ENCODE measurements around the gene MTFMT. TPM values are rescaled to one million over a fixed set of nuclear protein-coding genes. Genes with fewer than 3 reads are reported as not detected.
A peak's percentile ranks its signal among the peaks of the same experiment; 100 is the strongest.

The MTFMT gene
- total and polyA plus RNA-seq, 2 of the 4 experiments (the other 2 are of a cell fraction) = 8.9 to 21.3 TPM

DNA sequence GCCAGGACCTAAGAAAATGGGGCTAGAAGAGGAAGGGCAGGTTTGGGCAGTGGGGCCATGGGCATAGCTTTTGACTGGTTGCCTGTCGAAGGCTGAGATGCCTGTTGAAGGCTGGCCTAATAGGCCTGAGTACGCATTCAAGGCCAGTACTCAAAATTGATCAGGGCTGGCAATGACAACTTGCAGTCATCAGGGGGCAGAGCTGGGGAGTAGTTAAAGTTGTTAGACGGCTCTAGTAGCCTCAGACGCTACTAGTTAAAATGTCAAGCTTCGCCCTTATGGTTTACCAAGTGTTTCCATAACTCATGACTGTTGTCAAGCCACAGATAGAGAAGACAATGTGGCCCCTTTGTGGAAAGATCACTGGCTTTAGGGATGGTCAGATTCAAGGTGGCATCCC, 68.4 kb downstream of the MTFMT start:
- no TSS peak for BruUV-seq (replicated peaks)
- dilution Hi-C loops (cut with HindIII; ENCODE audit: low sequenced_read_pairs, unreplicated experiment) (no loop called here), in situ Hi-C loops (cut with MboI; ENCODE audit: low sequenced_read_pairs) (no loop called here), intact Hi-C loops (cut with micrococcal nuclease) (no loop called here)
- no peak overlapping the region for H2BK5ac ChIP-seq (ENCODE audit: low read depth, low read length, poor library complexity, severe bottlenecking)
- no peak overlapping the region for H3K4ac ChIP-seq (ENCODE audit: low read depth, low read length)
- no peaks in the 10 kb centered on the region for H3K27me3 ChIP-seq (ENCODE audit: control insufficient read depth, insufficient read depth, low read length)
- H3K4me3 ChIP-seq (ENCODE audit: insufficient read depth, low read depth, low read length) = no peak overlapping the region
- H2AK9ac ChIP-seq (replicated peaks; ENCODE audit: low read depth, low read length, poor library complexity) = peak overlapping the region; percentile 16
- TF ChIP-seq FOS (IDR thresholded peaks at IDR 0.05; ENCODE audit: low read depth, low read length) = no peak
- no peak for TF ChIP-seq SMC3 (IDR thresholded peaks at IDR 0.05; ENCODE audit: low read depth, low read length)
- no peak for TF ChIP-seq RAD21 (IDR thresholded peaks at IDR 0.05; ENCODE audit: low read length)
- no peak for TF ChIP-seq POLR2A (IDR thresholded peaks at IDR 0.05; ENCODE audit: low read depth, low read length)
- no peak for TF ChIP-seq MXI1 (IDR thresholded peaks at IDR 0.05; ENCODE audit: borderline replicate concordance, low read depth, low read length)
- TF ChIP-seq MAZ (IDR thresholded peaks at IDR 0.05; ENCODE audit: borderline replicate concordance, low read depth, low read length) = no peak
- no peak for TF ChIP-seq BHLHE40 (IDR thresholded peaks at IDR 0.05; ENCODE audit: low read depth, low read length)
- TF ChIP-seq, protein P1, sequence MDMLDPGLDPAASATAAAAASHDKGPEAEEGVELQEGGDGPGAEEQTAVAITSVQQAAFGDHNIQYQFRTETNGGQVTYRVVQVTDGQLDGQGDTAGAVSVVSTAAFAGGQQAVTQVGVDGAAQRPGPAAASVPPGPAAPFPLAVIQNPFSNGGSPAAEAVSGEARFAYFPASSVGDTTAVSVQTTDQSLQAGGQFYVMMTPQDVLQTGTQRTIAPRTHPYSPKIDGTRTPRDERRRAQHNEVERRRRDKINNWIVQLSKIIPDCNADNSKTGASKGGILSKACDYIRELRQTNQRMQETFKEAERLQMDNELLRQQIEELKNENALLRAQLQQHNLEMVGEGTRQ (IDR thresholded peaks at IDR 0.05; ENCODE audit: low read depth, low read length) = no peak
- TF ChIP-seq, protein P2, sequence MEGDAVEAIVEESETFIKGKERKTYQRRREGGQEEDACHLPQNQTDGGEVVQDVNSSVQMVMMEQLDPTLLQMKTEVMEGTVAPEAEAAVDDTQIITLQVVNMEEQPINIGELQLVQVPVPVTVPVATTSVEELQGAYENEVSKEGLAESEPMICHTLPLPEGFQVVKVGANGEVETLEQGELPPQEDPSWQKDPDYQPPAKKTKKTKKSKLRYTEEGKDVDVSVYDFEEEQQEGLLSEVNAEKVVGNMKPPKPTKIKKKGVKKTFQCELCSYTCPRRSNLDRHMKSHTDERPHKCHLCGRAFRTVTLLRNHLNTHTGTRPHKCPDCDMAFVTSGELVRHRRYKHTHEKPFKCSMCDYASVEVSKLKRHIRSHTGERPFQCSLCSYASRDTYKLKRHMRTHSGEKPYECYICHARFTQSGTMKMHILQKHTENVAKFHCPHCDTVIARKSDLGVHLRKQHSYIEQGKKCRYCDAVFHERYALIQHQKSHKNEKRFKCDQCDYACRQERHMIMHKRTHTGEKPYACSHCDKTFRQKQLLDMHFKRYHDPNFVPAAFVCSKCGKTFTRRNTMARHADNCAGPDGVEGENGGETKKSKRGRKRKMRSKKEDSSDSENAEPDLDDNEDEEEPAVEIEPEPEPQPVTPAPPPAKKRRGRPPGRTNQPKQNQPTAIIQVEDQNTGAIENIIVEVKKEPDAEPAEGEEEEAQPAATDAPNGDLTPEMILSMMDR (conservative IDR thresholded peaks at IDR 0.05; ENCODE audit: low read depth, low read length) = no peak
- TF ChIP-seq CEBPB (IDR thresholded peaks at IDR 0.05; ENCODE audit: low read depth, low read length) = no peak
- TF ChIP-seq CHD1 (IDR thresholded peaks at IDR 0.05; ENCODE audit: low read depth, low read length) = no peak
- no peak for TF ChIP-seq RFX5 (IDR thresholded peaks at IDR 0.05; ENCODE audit: low read depth, low read length)
- no peak for TF ChIP-seq MAFK (IDR thresholded peaks at IDR 0.05; ENCODE audit: low read depth, low read length)
- TF ChIP-seq NFE2L2 (IDR thresholded peaks at IDR 0.05; ENCODE audit: low read depth, low read length) = no peak
- TF ChIP-seq RCOR1 (IDR thresholded peaks at IDR 0.05; ENCODE audit: insufficient replicate concordance, low read length) = no peak
- TF ChIP-seq, protein P3, sequence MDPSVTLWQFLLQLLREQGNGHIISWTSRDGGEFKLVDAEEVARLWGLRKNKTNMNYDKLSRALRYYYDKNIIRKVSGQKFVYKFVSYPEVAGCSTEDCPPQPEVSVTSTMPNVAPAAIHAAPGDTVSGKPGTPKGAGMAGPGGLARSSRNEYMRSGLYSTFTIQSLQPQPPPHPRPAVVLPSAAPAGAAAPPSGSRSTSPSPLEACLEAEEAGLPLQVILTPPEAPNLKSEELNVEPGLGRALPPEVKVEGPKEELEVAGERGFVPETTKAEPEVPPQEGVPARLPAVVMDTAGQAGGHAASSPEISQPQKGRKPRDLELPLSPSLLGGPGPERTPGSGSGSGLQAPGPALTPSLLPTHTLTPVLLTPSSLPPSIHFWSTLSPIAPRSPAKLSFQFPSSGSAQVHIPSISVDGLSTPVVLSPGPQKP (IDR thresholded peaks at IDR 0.05; ENCODE audit: borderline replicate concordance, low read depth, low read length) = no peak
- ChIA-PET POLR2A (ENCODE audit: unreplicated experiment) (no interaction called here), CTCF (no interaction called here)
- WGBS, 2 experiments (ENCODE audit: extremely low coverage in 2 of 2, insufficient read length in 1 of 2) = 100% methylated on average over 2 of the region's 5 CpGs; no CpG with 5 or more reads in 1 of the 2 experiments
- H3K79me1 ChIP-seq (ENCODE audit: low read depth in 1 of 2, low read length in 2 of 2) = no peaks in the 10 kb centered on the region; a peak in 1 of 4 replicates
- H3K36me3 ChIP-seq (ENCODE audit: control insufficient read depth, insufficient read depth, low read length) = peaks cover 62% of the 10 kb centered on the region
- H4K20me1 ChIP-seq (ENCODE audit: insufficient read depth, low read length) = no peaks in the 10 kb centered on the region
- no peaks in the 10 kb centered on the region for H3K9me3 ChIP-seq (ENCODE audit: control insufficient read depth, insufficient read depth, low read length)
- H3K56ac ChIP-seq (ENCODE audit: extremely low read depth, insufficient read depth, low read length) = no peak overlapping the region
- H3K4me1 ChIP-seq (ENCODE audit: control insufficient read depth, insufficient read depth, low read length) = no peaks in the 10 kb centered on the region
- no peak overlapping the region for H3K9ac ChIP-seq (ENCODE audit: low read depth, low read length)
- H2BK20ac ChIP-seq (ENCODE audit: low read depth, low read length) = no peak overlapping the region
- no peak overlapping the region for H2BK120ac ChIP-seq (ENCODE audit: low read depth, low read length)
- no peak overlapping the region for H3K4me2 ChIP-seq (ENCODE audit: low read depth, low read length)
- no peak overlapping the region for H4K91ac ChIP-seq (ENCODE audit: insufficient read depth, low read depth, low read length)
- H3K18ac ChIP-seq (ENCODE audit: low read depth, low read length) = no peak overlapping the region
- no peak overlapping the region for H3K27ac ChIP-seq (ENCODE audit: insufficient read depth, low read length)
- H4K8ac ChIP-seq (ENCODE audit: low read depth in 2 of 2, low read length in 2 of 2) = no peak overlapping the region
- H2AFZ ChIP-seq (replicated peaks; ENCODE audit: low read length, poor library complexity) = no peak overlapping the region
- no peak overlapping the region for H3K23ac ChIP-seq (ENCODE audit: low read depth, low read length)
- no peak overlapping the region for H2BK15ac ChIP-seq (ENCODE audit: low read depth, low read length)
- ATAC-seq (ENCODE audit: low read depth) (no peak), DNase-seq (no peak)
- H3K14ac ChIP-seq (replicated peaks; ENCODE audit: low read depth, low read length) = no peak overlapping the region
- no peak overlapping the region for H2AK5ac ChIP-seq (ENCODE audit: low read depth, low read length)
- H3K9me1 ChIP-seq (ENCODE audit: insufficient read depth, low read length) = peaks cover 9% of the 10 kb centered on the region; the same call in 1 of the 2 replicates
- no peak overlapping the region for H4K5ac ChIP-seq (ENCODE audit: low read depth, low read length)

Data from IMR-90 (cell line).